Cardiac fibroblast (primary cell): ENCODE results near the gene ATXN7.

ENCODE experiments used
- DNase-seq, 2 donors: peaks; one replicate each; pipeline versions ENCODE4 v3.0.0 to v3.0.0-alpha.2; 2010; ENCODE audit warnings: low read depth in 2 of 2
- H3K4me3 ChIP-seq, 2 donors: replicated peaks in 1 of 2; 1 replicate in 1 of 2; 2 replicates in 1 of 2; pipeline ENCODE4 v1.5.1; 2011; ENCODE audit warnings: low read depth in 2 of 2, low read length in 2 of 2, mild to moderate bottlenecking in 2 of 2, moderate library complexity in 1 of 2
- CTCF ChIP-seq: IDR thresholded peaks from one replicate; pipeline ENCODE4 v1.5.1; 2011; ENCODE audit warnings: low read depth, mild to moderate bottlenecking, low read length, inconsistent platforms

Gene ATXN7

GRCh38 chr3:63874769-63875168 is 11.1 kb downstream of the ATXN7 start:
- no peak for TF ChIP-seq CTCF
- H3K4me3 ChIP-seq: no peak overlapping the region
- DNase-seq: no peak

- no peak overlapping the region for H3K4me3 ChIP-seq
- DNase-seq: no peak
- no peak for TF ChIP-seq CTCF
Measured at GRCh38 chr3:63875510-63875909, 11.8 kb downstream of the ATXN7 start.

- DNase-seq: no peak
- H3K4me3 ChIP-seq: no peak overlapping the region
Measured at GRCh38 chr3:63876260-63876659, 12.6 kb downstream of the ATXN7 start.

GRCh38 chr3:63877737-63878393 is 14.2 kb downstream of the ATXN7 start:
- no peak for TF ChIP-seq CTCF
- no peak overlapping the region for H3K4me3 ChIP-seq
- peak; percentile 11 to 37 for DNase-seq

More at GRCh38 chr3:63876260-63876659, 12.6 kb downstream of the ATXN7 start:
- no peak for TF ChIP-seq CTCF

- TF ChIP-seq CTCF: no peak
- DNase-seq: no peak
- no peak overlapping the region for H3K4me3 ChIP-seq
Measured at GRCh38 chr3:63878394-63879060, 14.9 kb downstream of the ATXN7 start.

GRCh38 chr3:63880653-63881052 is 17.0 kb downstream of the ATXN7 start:
- H3K4me3 ChIP-seq: no peak overlapping the region
- TF ChIP-seq CTCF: no peak
- no peak for DNase-seq
